Kidney epithelial cell (primary cell): ENCODE results near the gene DCLK3. TPM values are rescaled to one million over a fixed set of nuclear protein-coding genes. Genes with fewer than 3 reads are reported as not detected.

Experiments
- DNase-seq: peaks from one replicate; pipeline ENCODE4 v3.0.0-alpha.2; 2010; ENCODE audit warnings: low read depth
- H3K27me3 ChIP-seq: 2 replicates; pipeline ENCODE4 v1.6.0; 2011; ENCODE audit warnings: low read length; ENCODE audit not compliant: control insufficient read depth, insufficient read depth
- H3K36me3 ChIP-seq: 2 replicates; pipeline ENCODE4 v1.5.1; 2011; ENCODE audit warnings: low read length; ENCODE audit not compliant: control insufficient read depth, insufficient read depth
- H3K4me3 ChIP-seq: 2 replicates; pipeline ENCODE4 v1.5.1; 2011; ENCODE audit warnings: low read depth, mild to moderate bottlenecking, control low read depth, low read length
- total RNA-seq: library from RNA; depleted of rRNA; stranded (reverse); fragments of >200 nt; gene quantifications from 2 replicates; pipeline ENCODE4 v1.2.3, GENCODE V29; 2015
- TF ChIP-seq, protein P1 (sequence below): IDR thresholded peaks from 2 replicates; pipeline ENCODE4 v1.5.1; 2011; ENCODE audit warnings: mild to moderate bottlenecking, moderate library complexity, low read length, control low read depth, inconsistent platforms; ENCODE audit not compliant: insufficient read depth, poor library complexity, severe bottlenecking

The DCLK3 gene
- total RNA-seq, 1 donor from 2014 or later: 0.04 TPM

GRCh38 chr3:36761779-36762178 lies 2.6 kb downstream of the DCLK3 start:
- Histone ChIP-seq H3K4me3 (no peak overlapping the region), H3K36me3 (no peaks in the 10 kb centered on the region), H3K27me3 (peaks cover 30% of the 10 kb centered on the region)
- TF ChIP-seq, protein P1, sequence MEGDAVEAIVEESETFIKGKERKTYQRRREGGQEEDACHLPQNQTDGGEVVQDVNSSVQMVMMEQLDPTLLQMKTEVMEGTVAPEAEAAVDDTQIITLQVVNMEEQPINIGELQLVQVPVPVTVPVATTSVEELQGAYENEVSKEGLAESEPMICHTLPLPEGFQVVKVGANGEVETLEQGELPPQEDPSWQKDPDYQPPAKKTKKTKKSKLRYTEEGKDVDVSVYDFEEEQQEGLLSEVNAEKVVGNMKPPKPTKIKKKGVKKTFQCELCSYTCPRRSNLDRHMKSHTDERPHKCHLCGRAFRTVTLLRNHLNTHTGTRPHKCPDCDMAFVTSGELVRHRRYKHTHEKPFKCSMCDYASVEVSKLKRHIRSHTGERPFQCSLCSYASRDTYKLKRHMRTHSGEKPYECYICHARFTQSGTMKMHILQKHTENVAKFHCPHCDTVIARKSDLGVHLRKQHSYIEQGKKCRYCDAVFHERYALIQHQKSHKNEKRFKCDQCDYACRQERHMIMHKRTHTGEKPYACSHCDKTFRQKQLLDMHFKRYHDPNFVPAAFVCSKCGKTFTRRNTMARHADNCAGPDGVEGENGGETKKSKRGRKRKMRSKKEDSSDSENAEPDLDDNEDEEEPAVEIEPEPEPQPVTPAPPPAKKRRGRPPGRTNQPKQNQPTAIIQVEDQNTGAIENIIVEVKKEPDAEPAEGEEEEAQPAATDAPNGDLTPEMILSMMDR: no peak
- DNase-seq: no peak

- no peak for DNase-seq
- Histone ChIP-seq H3K36me3 (no peaks in the 10 kb centered on the region), H3K27me3 (peaks cover 3% of the 10 kb centered on the region), H3K4me3 (no peak overlapping the region)
- TF ChIP-seq, protein P1: no peak
Measured at GRCh38 chr3:36756269-36756668, 8.1 kb downstream of the DCLK3 start.

DNA sequence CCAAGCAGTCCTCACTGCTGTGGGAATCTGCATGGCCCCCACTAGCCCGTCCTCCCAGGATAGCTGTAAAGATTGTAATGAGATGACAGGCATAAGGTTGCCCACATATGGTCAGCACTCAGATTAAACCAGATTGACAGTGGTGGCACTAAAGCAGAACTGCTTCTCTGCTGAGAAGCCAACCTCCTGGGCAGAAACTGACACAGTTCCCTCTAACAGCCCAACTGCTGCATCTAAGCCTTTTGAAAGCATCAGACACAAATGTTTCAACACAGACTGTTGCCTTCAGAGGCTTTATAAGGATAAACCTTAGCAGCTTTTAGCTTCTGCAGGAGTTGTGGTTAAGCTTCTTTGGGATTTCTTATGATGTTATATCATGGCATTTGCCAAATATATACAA lies 13.0 kb downstream of the DCLK3 start:
- DNase-seq: no peak
- TF ChIP-seq, protein P1: no peak
- no peaks in the 10 kb centered on the region for H3K36me3 ChIP-seq
- no peaks in the 10 kb centered on the region for H3K27me3 ChIP-seq
- H3K4me3 ChIP-seq: no peak overlapping the region

DNA sequence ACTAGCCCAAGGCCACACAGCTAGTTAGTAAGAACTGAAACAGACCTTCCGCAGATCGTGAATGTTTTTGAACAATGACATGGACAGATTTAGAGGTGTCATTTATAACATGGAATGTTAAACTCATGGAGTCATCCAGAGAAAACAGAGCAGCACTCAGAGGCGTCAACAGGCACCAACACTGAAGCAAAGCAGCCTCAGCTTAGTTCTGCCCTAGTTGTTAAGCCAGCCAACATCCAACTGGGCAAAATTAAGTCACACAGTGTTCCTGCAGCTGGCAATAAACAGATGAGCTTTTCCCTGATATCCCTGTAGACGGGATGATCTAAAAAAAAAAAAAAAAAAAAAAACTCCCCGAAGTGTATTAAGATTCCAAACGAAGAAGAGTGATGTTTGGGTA lies 13.6 kb downstream of the DCLK3 start:
- TF ChIP-seq, protein P1: no peak
- Histone ChIP-seq H3K4me3 (no peak overlapping the region), H3K36me3 (no peaks in the 10 kb centered on the region), H3K27me3 (no peaks in the 10 kb centered on the region)
- no peak for DNase-seq

DNA sequence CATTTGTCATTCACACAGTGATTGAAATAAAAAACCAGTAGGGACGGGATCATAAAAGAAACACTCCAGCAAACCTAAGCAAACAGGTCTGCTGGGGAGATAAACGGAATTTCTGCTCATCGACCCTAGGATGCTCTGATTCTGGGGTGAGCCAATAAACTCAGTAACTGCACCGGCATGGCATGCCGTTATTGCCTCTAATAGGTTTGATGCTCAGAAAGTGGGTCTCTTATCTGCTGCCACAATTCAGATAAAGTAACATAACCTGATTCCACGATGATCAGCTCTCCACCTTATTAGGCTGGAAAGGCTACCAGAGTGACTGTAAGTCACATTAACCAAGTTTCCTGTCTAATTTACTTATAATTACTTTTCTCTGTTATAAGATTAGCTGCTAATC lies 19.6 kb downstream of the DCLK3 start:
- no peaks in the 10 kb centered on the region for H3K36me3 ChIP-seq
- no peak for DNase-seq
- no peak overlapping the region for H3K4me3 ChIP-seq
- peaks cover 2% of the 10 kb centered on the region for H3K27me3 ChIP-seq
- TF ChIP-seq, protein P1: no peak

DNA sequence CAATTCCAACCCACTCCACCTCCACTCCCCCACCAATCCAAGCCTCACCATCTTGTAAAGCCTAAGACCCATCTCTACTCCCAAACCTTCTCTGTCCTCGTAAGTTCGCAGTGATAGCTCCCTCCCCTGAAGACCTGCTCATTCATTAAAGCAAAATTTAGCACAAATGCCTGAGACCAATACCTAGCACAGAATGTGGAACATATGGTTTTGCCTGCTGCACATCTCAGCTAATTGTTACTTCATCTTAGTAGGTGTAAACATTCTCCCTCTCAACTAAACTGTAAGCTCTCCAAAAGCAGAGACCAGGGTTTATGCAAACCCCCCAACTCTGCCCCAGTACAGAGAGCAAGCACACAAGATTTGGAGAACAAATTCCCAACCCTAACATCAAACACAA lies 20.5 kb downstream of the DCLK3 start:
- no peaks in the 10 kb centered on the region for H3K36me3 ChIP-seq
- no peak overlapping the region for H3K4me3 ChIP-seq
- TF ChIP-seq, protein P1: no peak
- H3K27me3 ChIP-seq: peaks cover 2% of the 10 kb centered on the region
- DNase-seq: no peak
